GM21619 (cell line): ENCODE measurements around the gene PDE4B.

Experiments
- ATAC-seq: cut with Tn5 transposase; IDR thresholded peaks from one replicate; pipeline ENCODE4 v1.9.1; 2021; ENCODE audit not compliant: unreplicated experiment

Gene PDE4B

GRCh38 chr1:65792669-65793358 is at the start of gene PDE4B:
PDE4B (plus strand) TSS chr1:65792895.
- no peak for ATAC-seq

GRCh38 chr1:65744731-65745130 is 48.0 kb upstream of the PDE4B start:
- ATAC-seq = no peak

GRCh38 chr1:65751961-65752360 is 40.7 kb upstream of the PDE4B start:
- ATAC-seq = no peak

- no peak for ATAC-seq
Observed at GRCh38 chr1:65756616-65757015, 36.1 kb upstream of the PDE4B start.

GRCh38 chr1:65757531-65757930 is 35.2 kb upstream of the PDE4B start:
- ATAC-seq = no peak

GRCh38 chr1:65758128-65758527 is 34.6 kb upstream of the PDE4B start:
- ATAC-seq = no peak

- ATAC-seq = no peak
Observed at GRCh38 chr1:65759516-65759915, 33.2 kb upstream of the PDE4B start.

GRCh38 chr1:65762081-65762862 is 30.4 kb upstream of the PDE4B start:
- no peak for ATAC-seq

- ATAC-seq = no peak
Observed at GRCh38 chr1:65764052-65764451, 28.6 kb upstream of the PDE4B start.

- ATAC-seq = no peak
Observed at GRCh38 chr1:65765631-65766030, 27.1 kb upstream of the PDE4B start.

GRCh38 chr1:65769636-65770035 is 23.1 kb upstream of the PDE4B start:
- ATAC-seq = no peak

- ATAC-seq = no peak
Observed at GRCh38 chr1:65772607-65773006, 20.1 kb upstream of the PDE4B start.

- ATAC-seq = no peak
Observed at GRCh38 chr1:65773391-65774123, 19.1 kb upstream of the PDE4B start.

- no peak for ATAC-seq
Observed at GRCh38 chr1:65788762-65789161, 3.9 kb upstream of the PDE4B start.

- no peak for ATAC-seq
Observed at GRCh38 chr1:65791396-65791795, 1.3 kb upstream of the PDE4B start.

GRCh38 chr1:65791801-65792668 is 660 bp upstream of the PDE4B start:
- no peak for ATAC-seq

- ATAC-seq = no peak
Observed at GRCh38 chr1:65793359-65793732, 651 bp downstream of the PDE4B start.

GRCh38 chr1:65795311-65795710 is 2.6 kb downstream of the PDE4B start:
- no peak for ATAC-seq

- ATAC-seq = no peak
Observed at GRCh38 chr1:65799601-65800000, 6.9 kb downstream of the PDE4B start.

GRCh38 chr1:65804584-65804983 is 11.9 kb downstream of the PDE4B start:
- no peak for ATAC-seq

GRCh38 chr1:65812065-65812464 is 19.4 kb downstream of the PDE4B start:
- ATAC-seq = peak; percentile 99
